GM10248 (cell line): Measurements from ENCODE around the gene ZNF469.

Experiments used
- CTCF ChIA-PET: fragments of 300-600 bp; sonication (Branson Sonifier 250); formaldehyde crosslinking; extraction: SDS; loops from one replicate; lab custom pipeline; 2021; ENCODE audit warnings: antibody characterized with exemption; lab: Yijun Ruan, JAX
- POLR2A ChIA-PET: fragments of 350-650 bp; sonication (Branson Sonifier 250); formaldehyde crosslinking; extraction: SDS; loops from one replicate; lab custom pipeline; 2020; ENCODE audit warnings: antibody characterized with exemption; lab: Yijun Ruan, JAX
- DNase-seq: peaks from one replicate; pipeline ENCODE4 v3.0.0; 2012; ENCODE audit errors: extremely low spot score
- TF ChIP-seq, protein P1 (sequence below): IDR thresholded peaks from 2 replicates; pipeline ENCODE4 v1.5.1; 2012; ENCODE audit warnings: mild to moderate bottlenecking, low read depth; ENCODE audit errors: extremely low read depth, missing control alignments, control extremely low read depth

The ZNF469 gene

DNA sequence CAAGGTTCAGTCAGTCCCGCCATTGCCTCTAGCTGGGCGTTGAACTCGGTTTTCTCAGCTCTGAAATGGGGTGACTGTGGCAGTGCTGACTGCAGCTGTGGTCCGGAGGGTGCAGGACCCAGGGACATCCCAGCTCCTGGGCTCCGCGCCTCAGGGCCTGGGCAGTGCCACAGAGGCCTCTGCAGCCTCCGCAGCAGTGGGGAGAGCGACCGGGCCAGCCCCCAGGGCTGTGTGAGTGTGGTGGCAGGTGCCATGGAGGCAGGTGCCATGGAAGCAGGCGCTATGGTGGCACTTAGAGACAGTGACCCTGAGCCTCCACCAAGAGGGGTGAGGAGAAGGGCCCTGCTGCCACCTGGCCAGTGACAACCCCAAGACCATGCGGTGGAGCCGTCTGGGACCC, 30.9 kb downstream of the ZNF469 start:
- no peak for DNase-seq
- ChIA-PET CTCF (no interaction called here), POLR2A (no interaction called here)
- TF ChIP-seq, protein P1, sequence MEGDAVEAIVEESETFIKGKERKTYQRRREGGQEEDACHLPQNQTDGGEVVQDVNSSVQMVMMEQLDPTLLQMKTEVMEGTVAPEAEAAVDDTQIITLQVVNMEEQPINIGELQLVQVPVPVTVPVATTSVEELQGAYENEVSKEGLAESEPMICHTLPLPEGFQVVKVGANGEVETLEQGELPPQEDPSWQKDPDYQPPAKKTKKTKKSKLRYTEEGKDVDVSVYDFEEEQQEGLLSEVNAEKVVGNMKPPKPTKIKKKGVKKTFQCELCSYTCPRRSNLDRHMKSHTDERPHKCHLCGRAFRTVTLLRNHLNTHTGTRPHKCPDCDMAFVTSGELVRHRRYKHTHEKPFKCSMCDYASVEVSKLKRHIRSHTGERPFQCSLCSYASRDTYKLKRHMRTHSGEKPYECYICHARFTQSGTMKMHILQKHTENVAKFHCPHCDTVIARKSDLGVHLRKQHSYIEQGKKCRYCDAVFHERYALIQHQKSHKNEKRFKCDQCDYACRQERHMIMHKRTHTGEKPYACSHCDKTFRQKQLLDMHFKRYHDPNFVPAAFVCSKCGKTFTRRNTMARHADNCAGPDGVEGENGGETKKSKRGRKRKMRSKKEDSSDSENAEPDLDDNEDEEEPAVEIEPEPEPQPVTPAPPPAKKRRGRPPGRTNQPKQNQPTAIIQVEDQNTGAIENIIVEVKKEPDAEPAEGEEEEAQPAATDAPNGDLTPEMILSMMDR, result no peak

DNA sequence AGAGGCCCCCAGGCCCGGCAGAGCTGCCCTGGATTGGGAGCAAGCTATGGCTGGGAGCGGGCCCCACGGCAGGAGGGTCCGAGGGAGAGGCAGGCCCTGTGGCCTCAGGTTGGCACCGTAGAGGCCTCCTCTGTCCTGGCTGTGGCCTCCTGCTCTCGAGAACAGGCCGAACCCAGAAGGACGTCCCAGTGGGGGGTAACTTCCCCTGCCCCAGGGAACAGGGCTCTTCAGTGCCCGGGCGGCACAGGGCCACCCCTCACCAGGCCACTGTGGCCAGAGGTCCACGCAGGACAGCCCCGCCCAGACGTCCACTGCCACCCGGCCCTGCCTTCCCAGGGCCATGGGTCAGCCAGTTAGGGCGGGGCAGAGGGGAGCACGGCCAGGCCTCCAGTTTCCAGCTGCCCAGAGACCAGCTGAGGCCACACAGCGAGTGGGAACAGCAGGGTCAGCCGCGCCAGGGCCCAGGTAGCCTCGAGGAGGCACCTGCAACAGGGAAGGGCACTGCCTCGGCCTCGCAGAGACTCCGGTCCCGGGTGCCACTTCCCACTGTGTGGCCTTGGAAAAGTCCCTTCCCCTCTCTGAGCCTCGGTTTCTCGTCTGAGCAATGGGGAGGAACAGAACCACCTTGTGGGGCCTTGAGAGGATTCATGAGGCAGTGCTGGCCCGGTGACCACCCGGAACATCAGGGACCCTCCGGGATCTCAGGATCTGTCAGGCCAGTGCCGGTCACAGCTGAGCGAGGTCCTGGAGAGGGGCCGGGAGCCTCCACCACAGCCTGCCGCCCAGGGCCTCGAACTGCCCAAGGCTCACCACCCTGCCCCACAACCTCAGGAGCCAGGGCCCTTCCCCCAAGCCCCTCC, 32.0 kb downstream of the ZNF469 start:
- TF ChIP-seq, protein P1, result no peak
- DNase-seq, result no peak
- CTCF ChIA-PET, result no interaction called here
- POLR2A ChIA-PET, result no interaction called here

DNA sequence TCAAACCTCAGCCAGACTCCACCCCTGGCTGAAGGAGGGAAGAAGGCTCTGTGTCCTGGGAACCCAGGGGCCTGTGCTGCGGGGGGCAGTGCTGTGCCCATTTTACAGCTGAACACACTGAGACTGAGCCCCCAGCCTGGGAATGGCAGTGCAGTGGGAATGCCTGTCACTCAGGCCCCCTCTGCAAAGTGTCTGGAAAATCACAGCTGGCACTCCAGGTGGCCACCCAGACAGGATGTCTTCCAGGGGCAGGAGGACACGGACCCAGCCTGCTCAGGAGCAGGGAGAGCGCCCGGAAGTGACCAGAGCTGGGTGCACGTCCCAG, 32.6 kb downstream of the ZNF469 start:
- ChIA-PET POLR2A (no interaction called here), CTCF (no interaction called here)
- TF ChIP-seq, protein P1, result no peak
- no peak for DNase-seq

DNA sequence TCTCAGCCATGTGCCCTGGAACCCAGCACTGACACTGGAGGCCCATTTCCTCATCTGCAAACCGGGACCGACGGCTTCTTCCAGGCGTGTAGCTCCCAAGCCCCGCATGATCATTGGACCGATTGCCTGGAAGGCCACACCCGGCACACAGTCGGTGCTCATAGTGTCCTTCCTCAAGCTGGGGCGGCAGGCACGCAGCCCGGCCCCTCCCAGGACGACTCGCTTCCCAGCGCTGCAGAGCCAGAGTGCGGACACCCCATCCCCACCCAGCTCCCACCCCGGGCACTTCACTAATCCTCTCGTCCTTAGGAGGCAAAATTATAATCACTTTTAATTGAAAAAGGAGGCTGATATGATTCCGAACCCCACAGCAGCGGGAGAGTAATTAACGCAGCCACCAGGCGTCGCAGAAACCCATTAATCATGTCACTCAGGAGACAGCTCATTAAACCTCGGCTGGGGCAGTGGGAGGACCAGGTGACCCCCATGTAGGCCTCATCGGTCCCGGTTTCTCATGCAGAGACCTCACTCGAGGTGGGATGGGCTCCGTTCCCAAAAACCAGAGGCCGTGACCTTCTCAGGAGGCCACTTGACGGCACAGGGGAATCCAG, 33.1 kb downstream of the ZNF469 start:
- TF ChIP-seq, protein P1, result no peak
- no peak for DNase-seq
- ChIA-PET POLR2A (no interaction called here), CTCF (interaction anchor here (1.1 kb wide), 1 partner anchor 22 kb away, joined by 3 read pairs; no protein-coding TSS in a partner anchor)

DNA sequence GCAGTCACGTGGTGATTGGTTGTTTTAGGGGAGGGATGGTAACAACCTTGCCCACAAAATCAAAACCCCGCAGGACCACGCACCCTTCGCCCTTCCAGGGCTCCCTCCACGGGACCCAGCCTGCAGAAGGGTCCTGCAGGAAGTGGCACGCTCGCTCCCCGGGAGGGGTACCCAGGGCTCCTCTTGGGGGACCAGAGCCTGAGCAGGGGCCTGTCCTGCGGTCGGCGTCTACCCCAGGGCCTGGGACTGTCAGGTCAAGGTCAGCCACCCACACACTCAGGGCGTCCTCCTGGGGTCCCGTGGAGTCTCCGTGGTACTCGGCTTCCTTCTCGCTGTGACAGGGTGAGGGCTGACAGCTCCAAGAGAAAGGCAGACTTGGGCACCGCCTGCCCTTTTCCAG, 33.9 kb downstream of the ZNF469 start:
- CTCF ChIA-PET, result interaction anchor here (1.1 to 1.4 kb wide), 2 partner anchors 21 to 43 kb away, joined by 3 read pairs; no protein-coding TSS in a partner anchor
- TF ChIP-seq, protein P1, result no peak

DNA sequence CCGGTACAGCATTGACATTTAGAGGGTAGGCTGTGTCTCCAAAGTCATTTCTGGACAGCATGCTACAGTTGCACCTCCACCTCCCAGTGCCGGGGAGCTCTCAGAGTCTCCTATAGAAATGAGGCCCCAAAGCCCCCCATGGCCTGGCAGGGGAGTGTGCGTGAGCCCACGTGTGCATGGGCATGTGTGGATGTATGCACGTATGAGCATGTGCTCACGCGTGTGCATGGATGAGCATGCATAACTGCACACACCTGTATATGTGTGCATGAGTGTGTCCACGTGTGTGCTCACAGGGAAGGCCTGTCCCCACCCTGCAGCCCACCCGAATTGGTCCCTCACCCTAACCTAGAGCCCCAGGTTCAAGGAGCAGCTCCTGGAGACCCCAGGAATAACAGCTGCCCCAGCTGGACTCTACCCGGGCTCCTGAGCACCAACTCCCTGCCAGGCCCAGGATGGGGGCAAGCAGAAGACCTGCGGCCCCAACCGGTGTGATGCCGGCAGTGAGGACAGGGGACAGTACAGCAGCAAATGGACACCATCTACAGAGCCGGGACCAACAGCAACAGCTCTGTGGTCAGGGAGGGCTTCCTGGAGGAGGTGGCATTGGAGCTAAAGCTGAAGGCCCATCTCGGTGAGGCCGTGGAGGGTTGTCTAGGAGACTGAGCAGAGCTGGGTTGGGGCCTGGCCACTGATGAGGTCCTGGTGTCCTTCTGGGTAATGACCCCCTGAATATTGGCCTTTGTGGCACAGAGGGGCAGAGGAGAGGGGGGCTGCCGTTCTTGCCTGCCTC, 35.1 kb downstream of the ZNF469 start:
- CTCF ChIA-PET, result interaction anchor here (1.4 kb wide), 1 partner anchor 41 kb away, joined by 3 read pairs; no protein-coding TSS in a partner anchor
- POLR2A ChIA-PET, result no interaction called here
- DNase-seq, result no peak
- TF ChIP-seq, protein P1, result no peak

More for the DNA sequence above, 33.9 kb downstream of the ZNF469 start:
- DNase-seq, result no peak
- POLR2A ChIA-PET, result no interaction called here
